ENCODE results near the gene CCDC148.

Gene CCDC148

GRCh38 chr2:158486150-158486969 is 29.8 kb upstream of the CCDC148 start:
- H3F3A ChIP-seq (ENCODE audit: insufficient read depth, low read length), result no peaks in the 10 kb centered on the region
- no peak overlapping the region for H3K4me2 ChIP-seq (ENCODE audit: low read length)
- H3K27me3 ChIP-seq (ENCODE audit: insufficient read depth, low read length), result no peaks in the 10 kb centered on the region
- no peak overlapping the region for H2AFZ ChIP-seq (ENCODE audit: low read length)
- no peaks in the 10 kb centered on the region for H3K9me3 ChIP-seq (ENCODE audit: low read length)
- H3K9me2 ChIP-seq (ENCODE audit: low read depth, low read length), result no peaks in the 10 kb centered on the region
- TF ChIP-seq CTCF (IDR thresholded peaks at IDR 0.05; ENCODE audit: low read length) (no peak), EZH2 (IDR thresholded peaks at IDR 0.05; ENCODE audit: borderline replicate concordance, low read length) (no peak)
- H3K4me3 ChIP-seq (ENCODE audit: low read depth, low read length, poor library complexity, severe bottlenecking), result no peak overlapping the region
- no peaks in the 10 kb centered on the region for H3K79me2 ChIP-seq (ENCODE audit: insufficient read depth, low read length)
- H3K27ac ChIP-seq (ENCODE audit: low read depth, low read length, poor library complexity, severe bottlenecking), result no peak overlapping the region
- no peaks in the 10 kb centered on the region for H4K20me1 ChIP-seq (ENCODE audit: insufficient read depth, low read length)
- no peaks in the 10 kb centered on the region for H3K36me3 ChIP-seq (ENCODE audit: insufficient read depth, low read length)
- H3K4me1 ChIP-seq (ENCODE audit: insufficient read depth, low read length, severe bottlenecking), result no peaks in the 10 kb centered on the region
- no peak overlapping the region for H3K9ac ChIP-seq (ENCODE audit: low read length)

GRCh38 chr2:158484892-158485556 is 28.5 kb upstream of the CCDC148 start:
- no peak for TF ChIP-seq CTCF (IDR thresholded peaks at IDR 0.05; ENCODE audit: low read length)
- no peak for TF ChIP-seq EZH2 (IDR thresholded peaks at IDR 0.05; ENCODE audit: borderline replicate concordance, low read length)
- no peak overlapping the region for H2AFZ ChIP-seq (ENCODE audit: low read length)
- no peaks in the 10 kb centered on the region for H3K4me1 ChIP-seq (ENCODE audit: insufficient read depth, low read length, severe bottlenecking)
- H3K9me3 ChIP-seq (ENCODE audit: low read length), result no peaks in the 10 kb centered on the region
- no peak overlapping the region for H3K27ac ChIP-seq (ENCODE audit: low read depth, low read length, poor library complexity, severe bottlenecking)
- H3K4me2 ChIP-seq (ENCODE audit: low read length), result no peak overlapping the region
- no peaks in the 10 kb centered on the region for H3K27me3 ChIP-seq (ENCODE audit: insufficient read depth, low read length)
- no peaks in the 10 kb centered on the region for H3K36me3 ChIP-seq (ENCODE audit: insufficient read depth, low read length)
- H3K9me2 ChIP-seq (ENCODE audit: low read depth, low read length), result no peaks in the 10 kb centered on the region
- no peak overlapping the region for H3K4me3 ChIP-seq (ENCODE audit: low read depth, low read length, poor library complexity, severe bottlenecking)
- H4K20me1 ChIP-seq (ENCODE audit: insufficient read depth, low read length), result no peaks in the 10 kb centered on the region
- H3K9ac ChIP-seq (ENCODE audit: low read length), result no peak overlapping the region
- H3K79me2 ChIP-seq (ENCODE audit: insufficient read depth, low read length), result no peaks in the 10 kb centered on the region
- H3F3A ChIP-seq (ENCODE audit: insufficient read depth, low read length), result no peaks in the 10 kb centered on the region

GRCh38 chr2:158482594-158482993 is 26.0 kb upstream of the CCDC148 start:
- Histone ChIP-seq H3K79me2 (ENCODE audit: insufficient read depth, low read length) (no peaks in the 10 kb centered on the region), H3K27ac (ENCODE audit: low read depth, low read length, poor library complexity, severe bottlenecking) (no peak overlapping the region), H3K36me3 (ENCODE audit: insufficient read depth, low read length) (no peaks in the 10 kb centered on the region), H3K27me3 (ENCODE audit: insufficient read depth, low read length) (no peaks in the 10 kb centered on the region), H2AFZ (ENCODE audit: low read length) (no peak overlapping the region), H4K20me1 (ENCODE audit: insufficient read depth, low read length) (no peaks in the 10 kb centered on the region), H3K9ac (ENCODE audit: low read length) (no peak overlapping the region), H3F3A (ENCODE audit: insufficient read depth, low read length) (no peaks in the 10 kb centered on the region), H3K4me2 (ENCODE audit: low read length) (no peak overlapping the region), H3K9me2 (ENCODE audit: low read depth, low read length) (no peaks in the 10 kb centered on the region), H3K4me3 (ENCODE audit: low read depth, low read length, poor library complexity, severe bottlenecking) (no peak overlapping the region), H3K4me1 (ENCODE audit: insufficient read depth, low read length, severe bottlenecking) (no peaks in the 10 kb centered on the region), H3K9me3 (ENCODE audit: low read length) (no peaks in the 10 kb centered on the region)
- TF ChIP-seq CTCF (IDR thresholded peaks at IDR 0.05; ENCODE audit: low read length), result no peak
- TF ChIP-seq EZH2 (IDR thresholded peaks at IDR 0.05; ENCODE audit: borderline replicate concordance, low read length), result no peak
